HCT116 (cell line): ENCODE measurements around the gene KCTD17.

Experiments
- CEBPB ChIP-seq: IDR thresholded peaks from 2 replicates; pipeline ENCODE4 v1.6.1; 2012; ENCODE audit warnings: low read depth
- CTCF ChIP-seq, 3 experiments: fragments of 200-600 bp in 1 of 3; sonication (generic) in 1 of 3; IDR thresholded peaks in 2 of 3; conservative IDR thresholded peaks in 1 of 3; 2 replicates each; pipeline ENCODE4 v1.5.1; 2012 to 2017; ENCODE audit warnings: low read depth in 2 of 3, low read length in 2 of 3, antibody characterized with exemption in 1 of 3, borderline replicate concordance in 1 of 3, control low read depth in 1 of 3, mild to moderate bottlenecking in 1 of 3, mixed read lengths in 1 of 3, mixed run types in 1 of 3, moderate library complexity in 1 of 3; ENCODE audit not compliant: insufficient read depth in 1 of 3
- EGR1 ChIP-seq: IDR thresholded peaks from 2 replicates; pipeline ENCODE4 v1.6.1; 2012; ENCODE audit warnings: low read depth
- ELF1 ChIP-seq: IDR thresholded peaks from 2 replicates; pipeline ENCODE4 v1.6.1; 2012; ENCODE audit warnings: low read depth, borderline replicate concordance
- EZH2 ChIP-seq: fragments of 200-600 bp; sonication (generic); IDR thresholded peaks from 2 replicates; pipeline ENCODE4 v1.6.1; 2017; ENCODE audit warnings: antibody characterized with exemption, mixed run types
- EZH2phosphoT487 ChIP-seq: fragments of 200-600 bp; IDR thresholded peaks from 2 replicates; pipeline ENCODE4 v1.6.1; 2018; ENCODE audit warnings: antibody characterized with exemption, borderline replicate concordance
- MAX ChIP-seq: IDR thresholded peaks from 2 replicates; pipeline ENCODE4 v1.6.1; 2012
- POLR2A ChIP-seq: IDR thresholded peaks from 2 replicates; pipeline ENCODE4 v1.7.0; 2011; ENCODE audit warnings: borderline replicate concordance; ENCODE audit not compliant: insufficient read depth, insufficient read length; ENCODE audit errors: extremely low read depth
- POLR2AphosphoS5 ChIP-seq: IDR thresholded peaks from 2 replicates; pipeline ENCODE4 v1.6.1; 2011; ENCODE audit warnings: mild to moderate bottlenecking, low read depth, low read length, moderate library complexity
- SRF ChIP-seq: IDR thresholded peaks from 2 replicates; pipeline ENCODE4 v1.6.1; 2012; ENCODE audit warnings: low read depth
- TCF7L2 ChIP-seq: IDR thresholded peaks from 2 replicates; pipeline ENCODE4 v1.7.0; 2011; ENCODE audit warnings: borderline replicate concordance, inconsistent platforms; ENCODE audit not compliant: insufficient read depth, insufficient read length; ENCODE audit errors: extremely low read depth

- no peak for TF ChIP-seq EZH2
- TF ChIP-seq EZH2phosphoT487: no peak
- no peak for TF ChIP-seq POLR2A
- no peak for TF ChIP-seq ELF1
- no peak for TF ChIP-seq CTCF (IDR thresholded peaks at IDR 0.05 in 2 of 3, conservative IDR thresholded peaks at IDR 0.05 in 1 of 3; ENCODE audit: borderline replicate concordance in 1 of 3, insufficient read depth in 1 of 3, low read depth in 2 of 3, low read length in 2 of 3)
- no peak for TF ChIP-seq CEBPB
- no peak for TF ChIP-seq MAX
- no peak for TF ChIP-seq POLR2AphosphoS5
- no peak for TF ChIP-seq SRF
- TF ChIP-seq TCF7L2: no peak
- no peak for TF ChIP-seq EGR1
Measured at GRCh38 chr22:37016134-37016910, 35.2 kb upstream of the KCTD17 start.
